HepG2 (cell line): Measurements from ENCODE around the gene RHEBL1. TPM values are rescaled to one million over a fixed set of nuclear protein-coding genes. Genes with fewer than 3 reads are reported as not detected.
A peak's percentile ranks its signal among the peaks of the same experiment; 100 is the strongest.

Experiments used
- ATAC-seq: fragments of 200-7000 bp; cut with Tn5 transposase; 3 replicates; pipeline ENCODE4 v1.9.1; 2020; ENCODE audit warnings: mild to moderate bottlenecking, moderate library complexity
- BruUV-seq: library from RNA; stranded (reverse); fragments of 400-500 nt; replicated peaks from 2 replicates; lab custom pipeline; 2021; lab: Mats Ljungman, UMichigan
- CTCF ChIA-PET: fragments of 300-600 bp; formaldehyde crosslinking; extraction: SDS; loops from one replicate; lab custom pipeline; 2021; ENCODE audit warnings: low total read pairs, inconsistent platforms, low intra/inter-chr PET ratio; lab: Yijun Ruan, JAX
- POLR2A ChIA-PET: fragments of 350-600 bp; sonication (Branson Sonifier 250); formaldehyde crosslinking; loops from one replicate; lab custom pipeline; 2020; ENCODE audit warnings: antibody characterized with exemption, inconsistent platforms; lab: Yijun Ruan, JAX
- DNase-seq: peaks from one replicate; pipeline ENCODE4 v3.0.0-alpha.2; 2015; ENCODE audit warnings: low spot score
- FAIRE-seq: peaks from 3 replicates; lab custom pipeline; 2011; peaks lifted over from hg19 to GRCh38; lab: Jason Lieb, UNC
- H2AFZ ChIP-seq: one replicate; pipeline ENCODE4 v1.6.1; 2011; ENCODE audit warnings: low read length, inconsistent platforms
- H3K27ac ChIP-seq: fragments of 300-600 bp; 3 replicates; pipeline ENCODE4 v1.8.0; 2011; ENCODE audit warnings: mixed run types, mild to moderate bottlenecking, mixed read lengths, low read length, inconsistent platforms; ENCODE audit not compliant: insufficient read depth; ENCODE audit errors: extremely low read length
- H3K27me3 ChIP-seq, 2 experiments: fragments of 200-600 bp in 1 of 2; 2 replicates in 1 of 2; 3 replicates in 1 of 2; pipeline versions ENCODE4 v1.6.0 to v1.8.0; 2011; ENCODE audit warnings: low read length in 2 of 2, mild to moderate bottlenecking in 2 of 2, moderate library complexity in 2 of 2, inconsistent platforms in 1 of 2; ENCODE audit not compliant: insufficient read depth in 2 of 2, control insufficient read depth in 1 of 2
- H3K36me3 ChIP-seq, 2 experiments: fragments of 200-600 bp in 1 of 2; replicated peaks in 1 of 2; 2 replicates in 1 of 2; 3 replicates in 1 of 2; pipeline versions ENCODE4 v1.5.1 to v1.8.0; 2011; ENCODE audit warnings: low read length in 2 of 2, inconsistent platforms in 1 of 2; ENCODE audit not compliant: insufficient read depth in 2 of 2, control insufficient read depth in 1 of 2
- H3K4me1 ChIP-seq: 2 replicates; pipeline ENCODE4 v1.5.1; 2012; ENCODE audit warnings: low read length, inconsistent platforms; ENCODE audit not compliant: insufficient read depth
- H3K4me2 ChIP-seq: 2 replicates; pipeline ENCODE4 v1.6.0; 2011; ENCODE audit warnings: low read depth, low read length, inconsistent platforms
- H3K4me3 ChIP-seq, 3 experiments: fragments of 200-600 bp in 1 of 3; sonication (generic), shearing (Covaris generic) in 1 of 3; replicated peaks in 1 of 3; 2 replicates each; pipeline ENCODE4 v1.5.1; 2011 to 2016; ENCODE audit warnings: low read length in 3 of 3, inconsistent platforms in 2 of 3, low read depth in 2 of 3, mild to moderate bottlenecking in 2 of 3, control low read depth in 1 of 3, mixed read lengths in 1 of 3; ENCODE audit not compliant: insufficient read depth in 1 of 3
- H3K79me2 ChIP-seq: one replicate; pipeline ENCODE4 v1.6.1; 2011; ENCODE audit warnings: low read length, inconsistent platforms; ENCODE audit not compliant: insufficient read depth
- H3K9ac ChIP-seq: 2 replicates; pipeline ENCODE4 v1.6.0; 2011; ENCODE audit warnings: mild to moderate bottlenecking, low read depth, low read length, inconsistent platforms; ENCODE audit not compliant: insufficient read depth
- H3K9me3 ChIP-seq: 2 replicates; pipeline ENCODE4 v1.5.1; 2012; ENCODE audit warnings: mild to moderate bottlenecking, low read length
- H4K20me1 ChIP-seq: 2 replicates; pipeline ENCODE4 v1.6.0; 2011; ENCODE audit warnings: inconsistent platforms, mild to moderate bottlenecking, low read length, moderate library complexity; ENCODE audit not compliant: insufficient read depth
- AGO2 ChIP-seq: fragments of 200-400 bp; formaldehyde crosslinking; optimal IDR thresholded peaks from 2 replicates; pipeline ENCODE3; 2017; ENCODE audit warnings: mild to moderate bottlenecking, low read depth, low read length, moderate library complexity
- NFE2L2 ChIP-seq: fragments of 150-350 bp; IDR thresholded peaks from 2 replicates; pipeline ENCODE4 v1.6.1; 2014; ENCODE audit warnings: low read length
- ZNF510 ChIP-seq: sonication (generic); formaldehyde crosslinking; IDR thresholded peaks from 2 replicates; pipeline ENCODE4 v1.4.0; 2020; ENCODE audit warnings: low read depth, mild to moderate bottlenecking, missing genetic modification reagents
- ZNF724P ChIP-seq: sonication (generic); formaldehyde crosslinking; IDR thresholded peaks from 2 replicates; pipeline ENCODE4 v1.8.0; 2022; ENCODE audit warnings: missing genetic modification reagents, borderline replicate concordance
- WGBS: methylation state at CpG from one replicate; pipeline ENCODE4 v1.1.6; 2017; ENCODE audit warnings: low lambda C conversion rate; 5-methylcytosine and 5-hydroxymethylcytosine counted together
- in situ Hi-C: cut with HindIII; loops from 2 replicates; pipeline ENCODE4 v1.10.0; 2017; ENCODE audit warnings: low pct_unique_long_range_greater_than_20kb; ENCODE audit not compliant: extremely low pct_ligation_motif_present
- intact Hi-C: fragments of 100-400 bp; cut with micrococcal nuclease; formaldehyde crosslinking; loops from one replicate; pipeline ENCODE4 v1.10.0; 2022; ENCODE audit not compliant: unreplicated experiment
- polyA plus RNA-seq, 8 experiments: library from polyadenylated mRNA; depleted of rRNA in 3 of 8; stranded (reverse) in 7 of 8; unstranded in 1 of 8; fragments of >200 nt; fragmentation: Illumina TruSeq in 4 of 8; extraction: Trizol in 4 of 8; gene quantifications; 2 replicates each; pipeline versions ENCODE4 v1.2.1 to v1.2.3, GENCODE V29; 2011 to 2016; ENCODE audit warnings: low read depth in 4 of 8, missing spikeins in 1 of 8, mixed read lengths in 1 of 8; ENCODE audit not compliant: insufficient read depth in 1 of 8
- total RNA-seq, 5 experiments: library from RNA; depleted of rRNA; stranded (reverse); fragments of >200 nt; fragmentation: Illumina TruSeq; extraction: Trizol; gene quantifications; 2 replicates each; pipeline ENCODE4 v1.2.3, GENCODE V29; 2016; ENCODE audit warnings: low read depth in 1 of 5
- TF ChIP-seq, protein P1 (sequence below): sonication (generic); formaldehyde crosslinking; IDR thresholded peaks from 2 replicates; pipeline ENCODE4 v1.9.0; 2021; ENCODE audit warnings: missing genetic modification reagents, mild to moderate bottlenecking, borderline replicate concordance

The RHEBL1 gene
- total and polyA plus RNA-seq, 2 of the 13 experiments (the other 11 are each of a cell fraction or from before 2014, with no cell fraction given), result 1.4 to 2.5 TPM

DNA sequence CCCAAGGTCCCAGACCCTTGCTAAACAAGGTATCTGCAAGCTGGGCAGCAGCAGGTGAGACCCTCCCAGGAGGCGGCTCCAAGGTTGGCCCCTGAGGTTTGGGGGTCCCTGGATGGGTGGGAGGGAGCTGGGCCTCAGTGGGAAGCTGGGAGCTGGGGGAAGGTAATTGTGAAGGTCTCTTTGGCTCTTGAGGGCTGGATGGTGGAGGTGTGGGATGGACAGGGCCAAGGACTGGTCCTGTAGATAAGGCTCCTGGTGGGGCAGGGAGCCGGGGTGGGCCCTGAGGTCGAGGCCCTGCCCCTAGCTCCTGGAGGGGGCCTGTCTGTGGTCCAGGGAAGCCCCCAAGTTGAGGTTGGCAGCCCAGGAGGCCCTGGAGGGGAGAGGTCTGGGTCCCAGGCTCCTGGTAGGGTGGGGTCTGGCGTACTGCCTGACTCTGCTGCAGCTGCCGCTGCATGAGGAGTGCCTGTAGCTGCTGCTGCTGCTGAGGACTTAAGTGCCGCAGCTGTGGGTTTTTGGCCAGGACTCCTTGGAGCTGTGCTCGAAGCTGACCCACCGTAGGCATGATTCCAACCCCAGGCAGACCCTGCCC is 38.1 kb downstream of the RHEBL1 start:
- no peaks in the 10 kb centered on the region for H3K27me3 ChIP-seq
- no peaks in the 10 kb centered on the region for H3K9me3 ChIP-seq
- intact Hi-C loops, result no loop called here
- no peaks in the 10 kb centered on the region for H3K4me1 ChIP-seq
- FAIRE-seq (no peak), ATAC-seq (peak; percentile 13; the same call in 2 of the 3 replicates), DNase-seq (no peak)
- H3K4me2 ChIP-seq, result no peak overlapping the region
- no TSS peak for BruUV-seq
- no peak overlapping the region for H3K27ac ChIP-seq
- peaks cover 45 to 83% of the 10 kb centered on the region in 2 experiments for H3K36me3 ChIP-seq
- no peak overlapping the region for H3K4me3 ChIP-seq
- H2AFZ ChIP-seq, result no peak overlapping the region
- H3K9ac ChIP-seq, result no peak overlapping the region
- in situ Hi-C loops, result no loop called here
- ChIA-PET CTCF (no interaction called here), POLR2A (interaction anchor here (3.0 kb wide), 1 partner anchor 12 kb away, joined by 9 read pairs; no protein-coding TSS in a partner anchor)
- TF ChIP-seq AGO2, result peak; percentile 78
- TF ChIP-seq ZNF510 (CRISPR knock-in tag), result no peak
- TF ChIP-seq, protein P1, sequence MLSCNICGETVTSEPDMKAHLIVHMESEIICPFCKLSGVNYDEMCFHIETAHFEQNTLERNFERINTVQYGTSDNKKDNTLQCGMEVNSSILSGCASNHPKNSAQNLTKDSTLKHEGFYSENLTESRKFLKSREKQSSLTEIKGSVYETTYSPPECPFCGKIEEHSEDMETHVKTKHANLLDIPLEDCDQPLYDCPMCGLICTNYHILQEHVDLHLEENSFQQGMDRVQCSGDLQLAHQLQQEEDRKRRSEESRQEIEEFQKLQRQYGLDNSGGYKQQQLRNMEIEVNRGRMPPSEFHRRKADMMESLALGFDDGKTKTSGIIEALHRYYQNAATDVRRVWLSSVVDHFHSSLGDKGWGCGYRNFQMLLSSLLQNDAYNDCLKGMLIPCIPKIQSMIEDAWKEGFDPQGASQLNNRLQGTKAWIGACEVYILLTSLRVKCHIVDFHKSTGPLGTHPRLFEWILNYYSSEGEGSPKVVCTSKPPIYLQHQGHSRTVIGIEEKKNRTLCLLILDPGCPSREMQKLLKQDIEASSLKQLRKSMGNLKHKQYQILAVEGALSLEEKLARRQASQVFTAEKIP (CRISPR knock-in tag), result no peak
- TF ChIP-seq NFE2L2, result no peak
- TF ChIP-seq ZNF724P (CRISPR knock-in tag), result no peak
- no peaks in the 10 kb centered on the region for H4K20me1 ChIP-seq
- WGBS, result 92% methylated on average over 5 of the region's 8 CpGs
- no peaks in the 10 kb centered on the region for H3K79me2 ChIP-seq
